SK-N-SH (cell line): ENCODE data around the gene POLD2. TPM values are rescaled to one million over a fixed set of nuclear protein-coding genes. Genes with fewer than 3 reads are reported as not detected.

Experiments used
- CTCF ChIA-PET: fragments of 300-600, 350-600 bp; formaldehyde crosslinking; extraction: SDS; loops from one replicate; lab custom pipeline; 2021; lab: Yijun Ruan, JAX
- POLR2A ChIA-PET: fragments of 350-600 bp; sonication (Branson Sonifier 250); formaldehyde crosslinking; extraction: SDS; loops from one replicate; lab custom pipeline; 2020; ENCODE audit warnings: antibody characterized with exemption, inconsistent platforms; lab: Yijun Ruan, JAX
- DNase-seq: peaks from one replicate; pipeline ENCODE4 v3.0.0; 2012
- H2AFZ ChIP-seq: fragments of 200-600 bp; sonication (generic); 2 replicates; pipeline ENCODE4 v1.8.1; 2016; ENCODE audit warnings: antibody characterized with exemption, mild to moderate bottlenecking, low read depth
- H3F3A ChIP-seq: fragments of 200-600 bp; sonication (generic); replicated peaks from 2 replicates; pipeline ENCODE3; 2016; ENCODE audit warnings: antibody characterized with exemption, mild to moderate bottlenecking; ENCODE audit not compliant: insufficient read depth
- H3K27ac ChIP-seq, 2 experiments: fragments of 200-500 bp in 1 of 2; fragments of 200-600 bp in 1 of 2; sonication (Bioruptor generic) in 1 of 2; sonication (generic), shearing (Covaris generic) in 1 of 2; 2 replicates each; pipeline versions ENCODE4 v1.5.1 to v1.6.1; 2014 to 2016; ENCODE audit warnings: low read depth in 2 of 2, inconsistent platforms in 1 of 2, low read length in 1 of 2, mild to moderate bottlenecking in 1 of 2, mixed read lengths in 1 of 2
- H3K27me3 ChIP-seq: fragments of 200-600 bp; sonication (generic), shearing (Covaris generic); 2 replicates; pipeline ENCODE4 v1.6.1; 2016; ENCODE audit warnings: mixed run types; ENCODE audit not compliant: insufficient read depth
- H3K36me3 ChIP-seq, 2 experiments: fragments of 200-500 bp in 1 of 2; fragments of 200-600 bp in 1 of 2; sonication (Bioruptor generic) in 1 of 2; sonication (generic) in 1 of 2; replicated peaks in 1 of 2; 2 replicates each; pipeline versions ENCODE3 to v1.5.1; 2014 to 2016; ENCODE audit warnings: low read length in 1 of 2, mild to moderate bottlenecking in 1 of 2; ENCODE audit not compliant: insufficient read depth in 2 of 2, control insufficient read depth in 1 of 2
- H3K4me1 ChIP-seq, 2 experiments: fragments of 200-500 bp in 1 of 2; fragments of 200-600 bp in 1 of 2; sonication (Bioruptor generic) in 1 of 2; sonication (generic), shearing (Covaris generic) in 1 of 2; 2 replicates each; pipeline versions ENCODE4 v1.5.1 to v1.6.1; 2014 to 2016; ENCODE audit warnings: low read depth in 1 of 2, low read length in 1 of 2, mixed run types in 1 of 2; ENCODE audit not compliant: insufficient read depth in 2 of 2, control insufficient read depth in 1 of 2
- H3K4me2 ChIP-seq: fragments of 200-600 bp; sonication (generic), shearing (Covaris generic); 2 replicates; pipeline ENCODE4 v1.6.1; 2017; ENCODE audit warnings: mixed run types
- H3K4me3 ChIP-seq, 2 experiments: fragments of 200-500 bp in 1 of 2; fragments of 200-600 bp in 1 of 2; sonication (Bioruptor generic) in 1 of 2; sonication (generic), shearing (Covaris generic) in 1 of 2; 2 replicates each; pipeline versions ENCODE4 v1.5.1 to v1.8.1; 2014 to 2016; ENCODE audit warnings: low read depth in 2 of 2, inconsistent platforms in 1 of 2, low read length in 1 of 2, mild to moderate bottlenecking in 1 of 2, mixed read lengths in 1 of 2, moderate library complexity in 1 of 2
- H3K79me2 ChIP-seq: fragments of 200-600 bp; sonication (generic); 2 replicates; pipeline ENCODE4 v1.8.1; 2017; ENCODE audit warnings: mild to moderate bottlenecking; ENCODE audit not compliant: insufficient read depth
- H3K9ac ChIP-seq: fragments of 200-600 bp; sonication (generic); 2 replicates; pipeline ENCODE4 v1.6.1; 2017; ENCODE audit warnings: mixed run types
- H3K9me2 ChIP-seq: fragments of 200-600 bp; sonication (generic); 2 replicates; pipeline ENCODE4 v1.6.1; 2017; ENCODE audit warnings: mixed run types
- H3K9me3 ChIP-seq: fragments of 200-600 bp; sonication (generic); 2 replicates; pipeline ENCODE4 v1.6.1; 2017; ENCODE audit warnings: mixed run types, mild to moderate bottlenecking, moderate library complexity
- H4K20me1 ChIP-seq: fragments of 200-600 bp; sonication (generic); 2 replicates; pipeline ENCODE4 v1.6.1; 2017; ENCODE audit warnings: mild to moderate bottlenecking, mixed run types; ENCODE audit not compliant: insufficient read depth
- EP300 ChIP-seq, 2 experiments: IDR thresholded peaks; 2 replicates each; pipeline versions ENCODE4 v1.4.0 to v1.6.1; 2012; ENCODE audit warnings: borderline replicate concordance in 1 of 2, low read depth in 1 of 2, low read length in 1 of 2
- EZH2phosphoT487 ChIP-seq: fragments of 200-600 bp; sonication (generic); IDR thresholded peaks from 2 replicates; pipeline ENCODE4 v1.6.1; 2017; ENCODE audit warnings: low read depth, mixed run types, mild to moderate bottlenecking, antibody characterized with exemption, moderate library complexity, borderline replicate concordance
- FOXJ3 ChIP-seq: sonication (generic); formaldehyde crosslinking; IDR thresholded peaks from 2 replicates; pipeline ENCODE4 v1.5.1; 2020; ENCODE audit warnings: mild to moderate bottlenecking, missing genetic modification reagents
- GATA2 ChIP-seq: sonication (generic); formaldehyde crosslinking; IDR thresholded peaks from 2 replicates; pipeline ENCODE4 v1.5.0; 2020; ENCODE audit warnings: mild to moderate bottlenecking, missing genetic modification reagents
- JUND ChIP-seq: IDR thresholded peaks from 2 replicates; pipeline ENCODE4 v1.4.0; 2012
- MXI1 ChIP-seq: IDR thresholded peaks from 2 replicates; pipeline ENCODE4 v1.6.1; 2012; ENCODE audit warnings: mild to moderate bottlenecking, low read depth, low read length, improper control_type of control experiment
- NFIC ChIP-seq: IDR thresholded peaks from 2 replicates; pipeline ENCODE4 v1.4.0; 2012; ENCODE audit warnings: borderline replicate concordance
- RAD21 ChIP-seq: IDR thresholded peaks from 2 replicates; pipeline ENCODE4 v1.6.1; 2012; ENCODE audit warnings: mild to moderate bottlenecking, low read length
- RXRA ChIP-seq: IDR thresholded peaks from 2 replicates; pipeline ENCODE4 v1.4.0; 2012; ENCODE audit warnings: low read depth, mild to moderate bottlenecking, borderline replicate concordance
- SIN3A ChIP-seq: IDR thresholded peaks from 2 replicates; pipeline ENCODE4 v1.6.1; 2012; ENCODE audit warnings: low read depth, mild to moderate bottlenecking, low read length, moderate library complexity, borderline replicate concordance
- SMC3 ChIP-seq: IDR thresholded peaks from 2 replicates; pipeline ENCODE4 v1.6.1; 2012; ENCODE audit warnings: low read depth, low read length, improper control_type of control experiment
- TEAD4 ChIP-seq: IDR thresholded peaks from 2 replicates; pipeline ENCODE4 v1.4.0; 2012; ENCODE audit warnings: mild to moderate bottlenecking, borderline replicate concordance; ENCODE audit not compliant: insufficient read depth
- YY1 ChIP-seq: IDR thresholded peaks from 2 replicates; pipeline ENCODE4 v1.4.0; 2012; ENCODE audit warnings: low read depth, mild to moderate bottlenecking
- WGBS: methylation state at CpG from one replicate; pipeline ENCODE4 v1.1.6; 2017; ENCODE audit warnings: low lambda C conversion rate; 5-methylcytosine and 5-hydroxymethylcytosine counted together
- polyA plus RNA-seq, 3 experiments: library from polyadenylated mRNA; depleted of rRNA; stranded (reverse); fragments of >200 nt; gene quantifications; 2 replicates each; pipeline ENCODE4 v1.2.3, GENCODE V29; 2012
- TF ChIP-seq, protein P1 (sequence below): IDR thresholded peaks from 2 replicates; pipeline ENCODE4; 2012
- TF ChIP-seq, protein P2 (sequence below): IDR thresholded peaks from 2 replicates; pipeline ENCODE4 v1.6.1; 2012; ENCODE audit warnings: mild to moderate bottlenecking, low read depth, low read length, moderate library complexity
- TF ChIP-seq, protein P3 (sequence below): fragments of 150-350 bp; IDR thresholded peaks from 2 replicates; pipeline ENCODE4 v1.6.1; 2016; ENCODE audit warnings: mild to moderate bottlenecking, low read depth, low read length
- TF ChIP-seq, protein P4 (sequence below): IDR thresholded peaks from 2 replicates; pipeline ENCODE4 v1.4.0; 2012; ENCODE audit warnings: low read depth, borderline replicate concordance

The POLD2 gene
- polyA plus RNA-seq, 1 of the 3 experiments (the other 2 are of a cell fraction), result 194 TPM

DNA sequence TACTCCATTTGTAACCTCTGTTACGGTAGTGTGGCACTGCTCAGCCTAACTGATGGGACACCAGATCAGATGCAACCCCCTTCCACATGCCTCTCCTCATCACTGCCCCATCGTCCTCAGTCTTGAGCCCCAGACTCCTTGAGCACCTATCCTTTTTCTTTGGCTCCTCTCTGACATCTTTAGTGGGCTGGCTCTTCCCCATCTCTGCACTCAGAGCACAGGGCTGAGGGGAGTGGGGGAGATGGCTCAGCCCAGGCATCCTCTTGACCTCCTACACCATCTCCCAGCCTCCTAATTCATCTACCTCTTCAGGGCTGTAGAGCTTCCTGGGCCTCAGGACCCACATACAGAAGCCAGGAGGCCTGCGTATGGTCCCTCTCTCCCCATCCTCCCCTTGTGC, 39.6 kb downstream of the POLD2 start:
- H3K27ac ChIP-seq, result peak overlapping the region in 1 of 2 experiments; percentile 100; a peak in 2 of 4 replicates

More for the DNA sequence above, 39.6 kb downstream of the POLD2 start:
- Histone ChIP-seq H3K9ac (no peak overlapping the region), H3K79me2 (peaks cover 21% of the 10 kb centered on the region), H4K20me1 (no peaks in the 10 kb centered on the region), H3K27me3 (no peaks in the 10 kb centered on the region), H2AFZ (no peak overlapping the region), H3K9me2 (no peaks in the 10 kb centered on the region), H3K4me1 (peaks cover 22 to 28% of the 10 kb centered on the region in 2 experiments), H3F3A (peaks cover 39% of the 10 kb centered on the region), H3K4me3 (no peak overlapping the region), H3K36me3 (peaks cover 4 to 20% of the 10 kb centered on the region in 2 experiments), H3K4me2 (peak overlapping the region; percentile 84; the same call in 1 of the 2 replicates), H3K9me3 (no peaks in the 10 kb centered on the region)
- WGBS, result 94% methylated on average over 3 of the region's 3 CpGs
- ChIA-PET POLR2A (no interaction called here), CTCF (interaction anchor here (1.9 to 3.0 kb wide), 2 partner anchors 11 to 113 kb away, joined by 7 to 8 read pairs; no protein-coding TSS in a partner anchor)
- TF ChIP-seq RAD21 (no peak), SMC3 (no peak), SIN3A (no peak), GATA2 (CRISPR knock-in tag) (no peak), EP300 (IDR thresholded peaks at IDR 0.05; ENCODE audit: borderline replicate concordance in 1 of 2, low read depth in 1 of 2, low read length in 1 of 2) (no peak), YY1 (no peak), EZH2phosphoT487 (no peak), JUND (no peak), RXRA (no peak), NFIC (no peak), MXI1 (no peak), TEAD4 (no peak), FOXJ3 (no peak)
- TF ChIP-seq, protein P1, sequence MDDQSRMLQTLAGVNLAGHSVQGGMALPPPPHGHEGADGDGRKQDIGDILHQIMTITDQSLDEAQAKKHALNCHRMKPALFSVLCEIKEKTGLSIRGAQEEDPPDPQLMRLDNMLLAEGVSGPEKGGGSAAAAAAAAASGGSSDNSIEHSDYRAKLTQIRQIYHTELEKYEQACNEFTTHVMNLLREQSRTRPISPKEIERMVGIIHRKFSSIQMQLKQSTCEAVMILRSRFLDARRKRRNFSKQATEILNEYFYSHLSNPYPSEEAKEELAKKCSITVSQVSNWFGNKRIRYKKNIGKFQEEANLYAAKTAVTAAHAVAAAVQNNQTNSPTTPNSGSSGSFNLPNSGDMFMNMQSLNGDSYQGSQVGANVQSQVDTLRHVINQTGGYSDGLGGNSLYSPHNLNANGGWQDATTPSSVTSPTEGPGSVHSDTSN, result no peak
- TF ChIP-seq, protein P2, sequence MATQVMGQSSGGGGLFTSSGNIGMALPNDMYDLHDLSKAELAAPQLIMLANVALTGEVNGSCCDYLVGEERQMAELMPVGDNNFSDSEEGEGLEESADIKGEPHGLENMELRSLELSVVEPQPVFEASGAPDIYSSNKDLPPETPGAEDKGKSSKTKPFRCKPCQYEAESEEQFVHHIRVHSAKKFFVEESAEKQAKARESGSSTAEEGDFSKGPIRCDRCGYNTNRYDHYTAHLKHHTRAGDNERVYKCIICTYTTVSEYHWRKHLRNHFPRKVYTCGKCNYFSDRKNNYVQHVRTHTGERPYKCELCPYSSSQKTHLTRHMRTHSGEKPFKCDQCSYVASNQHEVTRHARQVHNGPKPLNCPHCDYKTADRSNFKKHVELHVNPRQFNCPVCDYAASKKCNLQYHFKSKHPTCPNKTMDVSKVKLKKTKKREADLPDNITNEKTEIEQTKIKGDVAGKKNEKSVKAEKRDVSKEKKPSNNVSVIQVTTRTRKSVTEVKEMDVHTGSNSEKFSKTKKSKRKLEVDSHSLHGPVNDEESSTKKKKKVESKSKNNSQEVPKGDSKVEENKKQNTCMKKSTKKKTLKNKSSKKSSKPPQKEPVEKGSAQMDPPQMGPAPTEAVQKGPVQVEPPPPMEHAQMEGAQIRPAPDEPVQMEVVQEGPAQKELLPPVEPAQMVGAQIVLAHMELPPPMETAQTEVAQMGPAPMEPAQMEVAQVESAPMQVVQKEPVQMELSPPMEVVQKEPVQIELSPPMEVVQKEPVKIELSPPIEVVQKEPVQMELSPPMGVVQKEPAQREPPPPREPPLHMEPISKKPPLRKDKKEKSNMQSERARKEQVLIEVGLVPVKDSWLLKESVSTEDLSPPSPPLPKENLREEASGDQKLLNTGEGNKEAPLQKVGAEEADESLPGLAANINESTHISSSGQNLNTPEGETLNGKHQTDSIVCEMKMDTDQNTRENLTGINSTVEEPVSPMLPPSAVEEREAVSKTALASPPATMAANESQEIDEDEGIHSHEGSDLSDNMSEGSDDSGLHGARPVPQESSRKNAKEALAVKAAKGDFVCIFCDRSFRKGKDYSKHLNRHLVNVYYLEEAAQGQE, result no peak
- TF ChIP-seq, protein P3, sequence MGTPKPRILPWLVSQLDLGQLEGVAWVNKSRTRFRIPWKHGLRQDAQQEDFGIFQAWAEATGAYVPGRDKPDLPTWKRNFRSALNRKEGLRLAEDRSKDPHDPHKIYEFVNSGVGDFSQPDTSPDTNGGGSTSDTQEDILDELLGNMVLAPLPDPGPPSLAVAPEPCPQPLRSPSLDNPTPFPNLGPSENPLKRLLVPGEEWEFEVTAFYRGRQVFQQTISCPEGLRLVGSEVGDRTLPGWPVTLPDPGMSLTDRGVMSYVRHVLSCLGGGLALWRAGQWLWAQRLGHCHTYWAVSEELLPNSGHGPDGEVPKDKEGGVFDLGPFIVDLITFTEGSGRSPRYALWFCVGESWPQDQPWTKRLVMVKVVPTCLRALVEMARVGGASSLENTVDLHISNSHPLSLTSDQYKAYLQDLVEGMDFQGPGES, result no peak
- TF ChIP-seq, protein P4, sequence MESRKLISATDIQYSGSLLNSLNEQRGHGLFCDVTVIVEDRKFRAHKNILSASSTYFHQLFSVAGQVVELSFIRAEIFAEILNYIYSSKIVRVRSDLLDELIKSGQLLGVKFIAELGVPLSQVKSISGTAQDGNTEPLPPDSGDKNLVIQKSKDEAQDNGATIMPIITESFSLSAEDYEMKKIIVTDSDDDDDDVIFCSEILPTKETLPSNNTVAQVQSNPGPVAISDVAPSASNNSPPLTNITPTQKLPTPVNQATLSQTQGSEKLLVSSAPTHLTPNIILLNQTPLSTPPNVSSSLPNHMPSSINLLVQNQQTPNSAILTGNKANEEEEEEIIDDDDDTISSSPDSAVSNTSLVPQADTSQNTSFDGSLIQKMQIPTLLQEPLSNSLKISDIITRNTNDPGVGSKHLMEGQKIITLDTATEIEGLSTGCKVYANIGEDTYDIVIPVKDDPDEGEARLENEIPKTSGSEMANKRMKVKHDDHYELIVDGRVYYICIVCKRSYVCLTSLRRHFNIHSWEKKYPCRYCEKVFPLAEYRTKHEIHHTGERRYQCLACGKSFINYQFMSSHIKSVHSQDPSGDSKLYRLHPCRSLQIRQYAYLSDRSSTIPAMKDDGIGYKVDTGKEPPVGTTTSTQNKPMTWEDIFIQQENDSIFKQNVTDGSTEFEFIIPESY, result no peak
- DNase-seq, result no peak
